HG03457 (cell line): ENCODE measurements around the gene PRAME.
"Not testable (repeated sequence)": the region's sequence is repeated elsewhere in the genome, so short reads cannot be mapped to it uniquely, and the experiment has no call there.

Experiments
- ATAC-seq: cut with Tn5 transposase; IDR thresholded peaks from one replicate; pipeline ENCODE4 v1.9.1; 2021; ENCODE audit warnings: moderate number of reproducible peaks; ENCODE audit not compliant: unreplicated experiment

Gene PRAME

GRCh38 chr22:22553141-22553540 is 5.9 kb downstream of the PRAME start:
- no peak for ATAC-seq

DNA sequence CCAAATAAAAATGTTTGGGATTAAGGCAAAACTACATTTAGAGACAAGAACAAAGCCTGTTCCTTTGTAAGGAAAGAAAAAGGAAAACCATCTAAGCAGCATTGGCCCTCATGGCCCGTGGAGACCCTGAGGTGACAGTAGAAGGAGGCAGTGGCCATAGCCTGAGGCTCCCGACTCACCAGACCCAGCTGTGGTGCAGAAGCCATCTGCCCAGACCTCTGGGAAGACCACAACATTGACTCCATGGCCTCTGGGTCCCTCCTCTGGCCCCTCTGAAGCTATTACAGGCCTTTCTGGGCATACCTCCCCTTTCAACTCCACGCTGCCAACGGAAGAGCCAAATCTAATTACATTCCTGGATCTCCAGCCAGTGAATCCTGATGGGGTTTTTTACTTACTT is 6.4 kb downstream of the PRAME start:
- no peak for ATAC-seq

DNA sequence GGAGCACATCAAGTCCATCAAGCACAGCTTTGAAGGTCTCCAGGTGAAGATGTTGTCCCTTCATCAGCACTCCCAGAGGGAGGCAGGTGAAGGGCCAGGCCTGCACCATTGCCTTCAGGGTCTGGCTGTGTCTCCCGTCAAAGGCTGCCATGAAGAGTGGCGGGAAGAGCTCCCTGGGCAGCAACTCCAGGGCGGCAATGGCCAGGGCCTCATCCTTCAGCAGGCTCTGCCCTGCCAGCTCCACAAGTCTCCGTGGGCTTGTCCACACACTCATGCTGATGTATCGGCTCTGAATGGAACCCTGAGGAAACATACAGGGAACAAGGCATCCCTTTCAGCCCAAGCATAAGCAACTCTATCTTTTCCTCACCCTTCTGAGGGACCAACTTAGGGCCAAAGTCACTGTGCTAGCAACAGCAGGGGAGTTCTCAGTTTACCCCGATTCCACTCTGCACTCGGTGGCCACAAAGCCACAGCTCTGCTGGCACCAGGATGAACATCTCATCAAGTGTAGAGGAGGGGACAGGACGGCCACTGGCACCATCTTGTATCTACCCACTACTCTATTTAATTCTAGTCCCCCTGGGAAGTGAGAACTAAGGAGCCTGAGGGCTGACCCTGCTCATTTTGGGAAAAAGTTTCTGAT is 8.2 kb downstream of the PRAME start:
- ATAC-seq: no peak

GRCh38 chr22:22548910-22549309 is 10.2 kb downstream of the PRAME start:
- no peak for ATAC-seq

- ATAC-seq: no peak
These were observed 10.7 kb downstream of the PRAME start for GRCh38 chr22:22548317-22548716.

DNA sequence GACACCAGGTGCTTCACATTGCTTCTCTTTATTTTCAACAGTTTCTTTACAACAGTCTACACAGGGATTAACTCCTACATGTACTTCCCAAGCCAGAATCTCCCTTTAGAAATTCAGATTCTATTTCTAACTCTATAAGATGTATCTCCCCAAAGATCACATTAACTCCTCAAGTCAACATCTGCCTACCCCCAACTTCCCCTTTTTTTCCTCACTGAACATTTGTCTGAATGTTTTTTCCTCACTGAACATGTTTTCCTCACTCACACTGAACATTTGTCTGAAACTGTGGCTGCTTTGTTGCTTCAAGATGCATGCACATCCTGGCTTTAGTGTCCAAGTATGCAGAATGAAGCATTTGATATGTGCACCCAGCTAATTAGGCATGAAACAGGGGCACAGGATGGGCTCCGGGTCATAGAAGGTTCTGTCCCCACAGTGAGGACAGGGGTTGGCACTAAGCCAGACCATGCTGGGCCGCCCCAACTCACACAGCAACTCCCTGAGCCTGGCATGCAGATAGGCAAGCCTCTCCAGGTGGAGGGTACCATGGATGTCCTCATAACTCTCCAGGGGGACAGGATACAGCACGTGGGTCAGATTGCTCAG is 11.3 kb downstream of the PRAME start:
- no peak for ATAC-seq

- no peak for ATAC-seq
These were observed 11.8 kb downstream of the PRAME start for GRCh38 chr22:22547226-22547625.

DNA sequence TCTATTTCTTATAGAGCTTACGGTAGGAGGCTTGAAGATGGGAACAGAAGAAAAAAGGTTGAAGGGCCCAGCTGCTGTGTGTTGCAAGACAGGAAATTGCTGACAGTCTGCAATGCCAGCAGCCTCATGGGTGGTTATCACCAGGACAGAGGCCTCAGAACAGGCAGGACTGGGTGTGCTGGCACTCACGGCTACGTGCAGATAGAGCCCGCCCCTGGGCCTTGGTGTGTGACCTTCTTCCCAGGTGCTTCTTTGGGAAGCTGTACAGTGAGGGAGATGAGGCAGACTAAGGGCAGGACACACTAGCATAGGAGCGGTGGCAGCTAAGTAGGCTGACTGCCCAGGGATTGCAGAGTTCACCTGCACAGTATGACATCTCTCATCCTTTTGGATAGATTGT is 12.6 kb downstream of the PRAME start:
- ATAC-seq: no peak

DNA sequence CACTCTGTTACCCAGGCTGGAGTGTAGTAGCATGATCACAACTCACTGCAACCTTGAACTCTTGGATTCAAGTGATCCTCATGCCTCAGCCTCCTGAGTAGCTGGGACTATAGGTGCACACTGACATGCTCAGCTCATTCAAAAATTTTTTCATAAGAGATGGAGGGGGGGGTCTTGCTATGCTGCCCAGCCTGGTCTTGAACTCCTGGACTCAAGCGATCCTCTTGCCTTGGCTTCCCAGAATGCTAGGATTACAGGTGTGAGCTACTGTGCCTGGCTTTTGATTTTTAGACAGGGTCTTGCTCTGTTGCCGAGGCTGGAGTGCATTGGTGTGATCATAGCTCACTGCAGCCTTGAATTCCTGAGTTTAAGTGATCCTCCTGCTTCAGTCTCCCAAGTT is 14.0 kb downstream of the PRAME start:
- no peak for ATAC-seq

DNA sequence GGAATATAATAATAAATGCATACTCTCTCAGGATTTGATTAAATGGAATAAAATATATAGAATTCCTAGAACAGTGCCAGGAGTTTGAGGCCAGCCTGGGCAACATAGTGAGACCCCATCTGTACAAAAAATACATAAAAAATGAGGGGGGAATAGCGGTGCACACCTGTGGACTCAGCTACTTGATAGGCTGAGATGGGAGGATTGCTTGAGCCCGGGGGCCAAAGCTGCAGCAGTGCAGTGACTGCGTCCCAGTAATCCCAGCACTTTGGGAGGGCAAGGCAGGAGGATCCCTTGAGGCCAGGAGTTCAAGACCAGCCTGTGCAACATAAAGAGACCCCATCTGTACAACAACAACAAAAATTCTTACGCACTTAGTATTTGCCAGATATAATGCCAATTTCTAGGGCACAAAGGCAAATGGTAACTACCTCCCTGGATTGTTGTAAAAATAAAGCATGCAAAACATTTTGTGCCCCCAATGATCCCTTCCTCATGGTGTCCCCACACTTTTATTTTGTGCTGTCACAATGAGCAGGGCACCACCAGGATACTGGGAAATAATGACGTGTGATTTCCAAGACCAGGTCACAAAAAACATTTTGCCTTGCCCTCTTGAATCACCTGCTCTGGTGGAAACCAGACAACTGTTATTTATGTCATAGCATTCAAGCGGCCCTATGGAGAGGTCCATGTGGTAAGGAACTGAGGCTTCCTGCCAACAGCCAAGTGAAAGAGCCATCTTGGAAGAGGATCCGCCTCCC is 20.7 kb downstream of the PRAME start:
- ATAC-seq: no peak

GRCh38 chr22:22536916-22537315 is 22.1 kb downstream of the PRAME start:
- no peak for ATAC-seq

- ATAC-seq: no peak
These were observed 22.6 kb downstream of the PRAME start for GRCh38 chr22:22536515-22536914.

DNA sequence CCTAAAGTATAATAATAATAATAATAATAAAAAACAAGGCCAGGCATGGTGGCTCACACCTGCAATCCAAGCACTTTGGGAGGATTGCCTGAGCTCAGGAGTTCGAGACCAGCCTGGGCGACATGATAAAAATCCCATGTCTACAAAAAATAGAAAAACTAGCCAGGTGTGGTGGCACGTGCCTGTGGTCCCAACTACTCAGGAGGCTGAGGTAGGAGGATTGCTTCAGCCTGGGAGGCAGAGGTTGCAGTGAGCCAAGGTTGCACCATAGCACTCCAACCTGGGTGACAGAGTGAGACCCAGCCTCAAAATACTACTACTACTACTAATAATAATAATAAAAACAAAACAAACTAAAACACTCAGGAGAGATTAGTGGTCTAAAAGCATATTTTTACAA is 23.4 kb downstream of the PRAME start:
- no peak for ATAC-seq

DNA sequence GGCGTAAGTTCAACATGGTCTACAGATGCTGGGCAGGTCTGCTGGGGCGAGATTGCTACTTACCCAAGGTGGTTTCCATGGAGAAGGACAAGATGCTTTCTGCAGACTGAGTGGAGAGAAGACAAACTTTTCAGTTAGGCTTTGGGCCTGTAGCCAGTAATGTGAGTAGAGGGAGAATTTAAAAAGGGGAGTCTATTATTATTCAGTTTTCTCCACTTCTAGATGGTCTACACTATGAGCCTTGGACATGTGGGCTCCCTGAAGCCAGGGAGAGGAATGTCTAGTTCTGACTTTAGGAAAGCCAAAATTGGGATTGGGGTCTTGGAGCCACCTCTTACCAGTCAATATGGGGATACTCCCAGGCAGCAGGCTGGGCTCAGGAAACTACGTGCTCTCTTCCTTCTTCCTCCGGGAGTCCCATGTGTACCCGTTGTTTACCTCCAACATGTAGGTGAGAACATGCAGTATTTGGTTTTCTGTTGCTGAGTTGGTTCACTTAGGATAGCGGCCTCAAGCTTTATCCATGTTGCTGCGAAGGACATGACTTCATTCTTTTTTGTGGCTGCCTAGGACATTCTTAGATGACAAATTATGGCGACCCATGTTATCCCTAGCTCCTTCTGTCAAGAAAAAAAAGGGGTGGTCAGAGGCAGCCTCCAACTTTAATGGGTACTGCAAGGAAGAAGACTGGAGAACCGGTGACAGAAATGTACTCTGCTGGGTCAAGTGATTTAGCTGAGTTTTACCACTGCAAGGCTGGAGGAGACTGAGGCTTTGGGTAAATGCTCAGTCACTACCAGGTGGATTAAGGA is 24.3 kb downstream of the PRAME start:
- ATAC-seq: no peak

DNA sequence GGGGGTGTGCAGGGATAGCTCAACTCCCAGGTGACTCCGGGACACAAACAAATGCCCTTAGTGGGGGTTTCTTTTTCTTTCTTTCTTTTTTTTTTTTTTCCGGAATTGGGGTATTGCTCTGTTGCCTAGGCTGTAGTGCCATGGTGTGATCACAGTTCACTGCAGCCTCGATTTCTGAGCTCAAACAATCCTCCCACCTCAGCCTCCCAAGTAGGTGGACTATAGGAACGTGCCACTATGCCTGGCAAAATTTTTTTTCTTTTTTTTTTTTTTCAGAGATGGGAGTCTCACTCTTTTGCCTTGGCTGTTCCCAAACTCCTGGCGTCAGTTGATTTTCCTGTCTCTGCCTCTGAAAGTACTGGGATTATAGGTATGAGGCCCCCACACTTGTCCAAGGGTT is 25.2 kb downstream of the PRAME start:
- no peak for ATAC-seq

DNA sequence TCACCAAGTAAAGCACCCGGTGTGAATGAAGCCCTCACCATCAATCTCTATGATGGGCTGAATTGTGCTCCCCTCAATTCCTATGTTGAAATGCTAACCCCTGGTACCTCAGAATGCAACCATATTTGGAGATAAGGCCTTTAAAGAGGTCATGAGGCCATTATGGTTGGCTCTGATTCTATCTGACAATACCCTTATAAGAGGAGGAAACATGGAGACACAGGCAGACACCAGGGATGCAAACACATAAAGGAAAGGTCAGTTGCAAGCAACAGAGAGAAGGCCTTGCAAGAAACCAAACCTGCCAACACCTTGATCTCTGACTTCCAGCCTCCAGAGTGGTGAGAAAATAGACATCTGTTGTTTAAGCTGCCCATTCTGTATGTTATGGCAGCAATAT is 25.6 kb downstream of the PRAME start:
- ATAC-seq: no peak

GRCh38 chr22:22532547-22533071 is 26.5 kb downstream of the PRAME start:
- not testable (repeated sequence) for ATAC-seq

DNA sequence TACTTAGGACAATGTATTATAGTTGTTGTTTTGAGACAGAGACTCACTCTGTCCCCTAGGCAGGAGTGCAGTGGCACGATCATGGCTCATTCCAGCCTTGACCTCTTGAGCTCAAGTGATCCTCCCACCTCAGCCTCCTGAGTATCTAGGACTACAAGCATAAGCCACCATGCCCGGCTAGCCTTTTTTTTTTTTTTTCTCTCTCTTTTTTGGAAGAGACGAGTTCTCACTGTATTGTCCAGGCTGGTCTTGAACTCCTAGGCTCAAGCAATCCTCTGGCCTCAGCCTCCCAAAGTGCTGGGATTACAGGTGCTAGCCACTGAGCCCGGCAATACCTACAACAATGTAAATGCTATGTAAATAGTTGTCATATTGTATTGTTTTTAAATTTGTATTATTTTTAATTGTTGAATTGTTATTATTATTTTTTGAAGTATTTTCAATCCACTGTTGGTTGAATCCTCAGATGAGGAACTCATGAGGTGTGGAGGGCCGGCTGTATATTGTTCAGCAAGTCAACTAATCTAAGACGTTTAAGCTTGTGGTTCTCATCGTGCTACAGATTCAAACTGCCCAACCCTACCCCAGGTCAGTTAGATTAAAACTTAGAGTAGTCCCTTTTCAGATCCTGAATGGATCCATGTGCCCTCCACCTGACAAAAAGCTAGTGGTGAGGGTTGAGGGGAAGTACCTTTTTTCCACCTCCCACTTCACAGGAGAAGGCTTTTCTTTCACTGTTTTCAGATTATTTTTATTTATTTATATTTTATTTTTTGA is 27.1 kb downstream of the PRAME start:
- no peak for ATAC-seq

DNA sequence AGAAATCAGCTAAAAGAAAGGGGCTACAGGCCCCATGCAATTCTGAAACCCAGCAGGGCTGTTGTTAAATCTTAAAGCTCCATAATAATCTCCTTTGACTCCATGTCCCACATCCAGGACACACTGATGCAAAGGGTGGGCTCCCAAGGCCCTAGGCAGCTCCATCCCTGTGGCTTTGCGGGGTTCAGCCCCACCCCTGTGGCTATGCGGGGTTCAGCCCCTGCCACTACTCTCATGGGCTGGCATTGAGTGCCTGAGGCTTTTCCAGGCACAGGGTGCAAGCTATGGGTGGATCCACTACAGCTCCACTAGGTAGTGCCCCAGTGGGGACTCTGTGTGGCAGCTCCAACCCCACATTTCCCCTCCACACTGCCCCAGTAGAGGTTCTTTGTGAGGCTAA is 30.3 kb downstream of the PRAME start:
- ATAC-seq: no peak

DNA sequence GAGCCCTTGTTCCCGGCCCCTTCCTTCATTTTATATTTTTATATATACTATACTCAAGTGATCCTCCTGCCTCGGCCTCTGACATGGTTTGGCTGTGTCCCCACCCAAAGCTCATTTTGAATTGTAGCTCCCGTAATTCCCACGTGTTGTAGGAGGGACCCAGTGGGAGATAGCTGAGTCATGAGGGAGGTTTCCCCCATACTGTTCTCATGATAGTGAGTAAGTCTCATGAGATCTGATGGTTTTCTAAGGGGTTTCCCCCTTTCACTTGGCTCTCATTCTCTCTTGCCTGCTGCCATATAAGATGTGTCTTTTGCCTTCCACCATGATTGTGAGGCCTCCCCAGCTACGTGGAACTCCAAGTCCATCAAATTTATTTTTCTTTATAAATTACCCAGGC is 31.8 kb downstream of the PRAME start:
- no peak for ATAC-seq
